Spleen (tissue), 7 donors: ENCODE results near the gene APBB1IP.

Experiments used
- POLR2A ChIP-seq, 3 donors: fragments of 450-650 bp; IDR thresholded peaks; one replicate each; pipeline ENCODE4 v1.5.1; 2017; ENCODE audit warnings: antibody characterized with exemption in 3 of 3, mild to moderate bottlenecking in 1 of 3
- TF ChIP-seq, protein P1 (sequence below), 11 experiments: fragments of 200-600 bp in 7 of 11; fragments of 450-650 bp in 4 of 11; sonication (generic) in 4 of 11; IDR thresholded peaks in 8 of 11; conservative IDR thresholded peaks in 3 of 11; 1 replicate in 7 of 11; 2 replicates in 4 of 11; pipeline versions ENCODE4 v1.4.0 to v1.8.0; 2016 to 2021; ENCODE audit warnings: antibody characterized with exemption in 11 of 11, inconsistent platforms in 4 of 11, mild to moderate bottlenecking in 1 of 11
- donor health status: DM: no; HTN: no; CAD: no; lungs with moderate emphysema.
- donor health status: DM: no; HTN: no; CAD: no.
- donor health status: DM: no; HTN: no; CAD: no.

DNA sequence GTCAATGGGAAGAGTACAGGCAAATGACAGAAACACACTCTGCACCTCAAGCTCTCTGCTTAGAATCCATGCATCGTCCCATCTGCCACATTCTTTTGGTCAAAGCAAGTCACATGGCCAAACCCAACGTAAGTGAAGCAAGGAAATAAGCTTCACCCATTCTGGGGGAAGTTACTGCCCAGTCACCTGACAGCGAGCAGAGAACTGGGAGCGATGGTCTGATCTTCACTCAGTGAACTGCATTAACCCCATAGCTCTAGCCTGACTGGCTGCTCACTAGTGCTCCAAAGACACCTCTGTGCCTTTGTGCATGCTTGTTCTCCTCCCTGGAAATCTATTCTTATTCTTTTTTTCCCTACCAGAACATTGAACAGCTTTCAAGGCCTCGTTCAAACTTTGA lies 89.9 kb downstream of the APBB1IP start:
- TF ChIP-seq POLR2A (IDR thresholded peaks at IDR 0.05), result no peak
- TF ChIP-seq, protein P1, sequence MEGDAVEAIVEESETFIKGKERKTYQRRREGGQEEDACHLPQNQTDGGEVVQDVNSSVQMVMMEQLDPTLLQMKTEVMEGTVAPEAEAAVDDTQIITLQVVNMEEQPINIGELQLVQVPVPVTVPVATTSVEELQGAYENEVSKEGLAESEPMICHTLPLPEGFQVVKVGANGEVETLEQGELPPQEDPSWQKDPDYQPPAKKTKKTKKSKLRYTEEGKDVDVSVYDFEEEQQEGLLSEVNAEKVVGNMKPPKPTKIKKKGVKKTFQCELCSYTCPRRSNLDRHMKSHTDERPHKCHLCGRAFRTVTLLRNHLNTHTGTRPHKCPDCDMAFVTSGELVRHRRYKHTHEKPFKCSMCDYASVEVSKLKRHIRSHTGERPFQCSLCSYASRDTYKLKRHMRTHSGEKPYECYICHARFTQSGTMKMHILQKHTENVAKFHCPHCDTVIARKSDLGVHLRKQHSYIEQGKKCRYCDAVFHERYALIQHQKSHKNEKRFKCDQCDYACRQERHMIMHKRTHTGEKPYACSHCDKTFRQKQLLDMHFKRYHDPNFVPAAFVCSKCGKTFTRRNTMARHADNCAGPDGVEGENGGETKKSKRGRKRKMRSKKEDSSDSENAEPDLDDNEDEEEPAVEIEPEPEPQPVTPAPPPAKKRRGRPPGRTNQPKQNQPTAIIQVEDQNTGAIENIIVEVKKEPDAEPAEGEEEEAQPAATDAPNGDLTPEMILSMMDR (IDR thresholded peaks at IDR 0.05 in 8 of 11, conservative IDR thresholded peaks at IDR 0.05 in 3 of 11), result no peak
